Fibroblast of lung (primary cell): ENCODE data around the gene ZFPM1. TPM values are rescaled to one million over a fixed set of nuclear protein-coding genes. Genes with fewer than 3 reads are reported as not detected.

Source experiments
- DNase-seq, 2 donors: peaks; one replicate each; pipeline versions ENCODE4 v3.0.0 to v3.0.0-alpha.2; 2010; ENCODE audit warnings: low read depth in 2 of 2
- H2AFZ ChIP-seq: 2 replicates; pipeline ENCODE4 v1.5.1; 2012; ENCODE audit warnings: low read length, control low read depth, inconsistent platforms
- H3K27ac ChIP-seq: 2 replicates; pipeline ENCODE4 v1.5.1; 2011; ENCODE audit warnings: low read length, control low read depth; ENCODE audit not compliant: insufficient read depth
- H3K27me3 ChIP-seq: 2 replicates; pipeline ENCODE4 v1.5.1; 2011; ENCODE audit warnings: mild to moderate bottlenecking, low read length; ENCODE audit not compliant: control insufficient read depth, insufficient read depth
- H3K36me3 ChIP-seq: 2 replicates; pipeline ENCODE4 v1.5.1; 2011; ENCODE audit warnings: low read length; ENCODE audit not compliant: control insufficient read depth, insufficient read depth
- H3K4me1 ChIP-seq: 2 replicates; pipeline ENCODE4 v1.5.1; 2011; ENCODE audit warnings: low read length; ENCODE audit not compliant: control insufficient read depth, insufficient read depth; ENCODE audit errors: extremely low read depth
- H3K4me2 ChIP-seq: 2 replicates; pipeline ENCODE4 v1.5.1; 2011; ENCODE audit warnings: low read length, control low read depth; ENCODE audit not compliant: insufficient read depth; ENCODE audit errors: extremely low read depth
- H3K4me3 ChIP-seq, 4 experiments: fragments of 200-600 bp in 1 of 4; sonication (generic) in 1 of 4; replicated peaks in 1 of 4; 2 replicates each; pipeline ENCODE4 v1.5.1; 2011 to 2016; ENCODE audit warnings: low read length in 4 of 4, low read depth in 3 of 4, mild to moderate bottlenecking in 3 of 4, control low read depth in 2 of 4, inconsistent platforms in 1 of 4, mixed read lengths in 1 of 4; ENCODE audit not compliant: insufficient read depth in 1 of 4; ENCODE audit errors: control extremely low read depth in 1 of 4
- H3K79me2 ChIP-seq: 2 replicates; pipeline ENCODE4 v1.5.1; 2012; ENCODE audit warnings: mild to moderate bottlenecking, low read length, inconsistent platforms; ENCODE audit not compliant: control insufficient read depth, insufficient read depth
- H3K9ac ChIP-seq: 2 replicates; pipeline ENCODE4 v1.5.1; 2011; ENCODE audit warnings: mild to moderate bottlenecking, low read length, control low read depth; ENCODE audit not compliant: insufficient read depth
- H3K9me3 ChIP-seq: 2 replicates; pipeline ENCODE4 v1.5.1; 2012; ENCODE audit warnings: low read depth, low read length; ENCODE audit not compliant: control insufficient read depth, insufficient read depth
- H4K20me1 ChIP-seq: 2 replicates; pipeline ENCODE4 v1.5.1; 2011; ENCODE audit warnings: low read length; ENCODE audit not compliant: control insufficient read depth, insufficient read depth; ENCODE audit errors: extremely low read depth
- CTCF ChIP-seq, 2 donors: IDR thresholded peaks in 1 of 2; conservative IDR thresholded peaks in 1 of 2; 1 replicate in 1 of 2; 2 replicates in 1 of 2; pipeline ENCODE4 v1.5.1; 2011 to 2012; ENCODE audit warnings: low read length in 2 of 2, control low read depth in 1 of 2, inconsistent platforms in 1 of 2, low read depth in 1 of 2, mild to moderate bottlenecking in 1 of 2
- EZH2 ChIP-seq: IDR thresholded peaks from 2 replicates; pipeline ENCODE4 v1.5.1; 2012; ENCODE audit warnings: low read length, control low read depth, mild to moderate bottlenecking; ENCODE audit errors: missing control alignments
- polyA plus RNA-seq, 2 donors: library from polyadenylated mRNA; depleted of rRNA in 1 of 2; stranded (reverse) in 1 of 2; unstranded in 1 of 2; fragments of >200 nt; gene quantifications; 2 replicates each; pipeline ENCODE4 v1.2.1, GENCODE V29; 2011 to 2012; ENCODE audit warnings: missing spikeins in 1 of 2
- total RNA-seq: library from RNA; depleted of rRNA; stranded (reverse); fragments of >200 nt; gene quantifications from 2 replicates; pipeline ENCODE4 v1.2.1, GENCODE V29; 2014

The ZFPM1 gene
- total and polyA plus RNA-seq, 2 donors (not counting 1 experiment from before 2014, with no cell fraction given), result 0.27 to 1.7 TPM

GRCh38 chr16:88507231-88507743 lies 54.2 kb downstream of the ZFPM1 start:
- Histone ChIP-seq H3K9me3 (no peaks in the 10 kb centered on the region), H3K27ac (no peak overlapping the region), H3K79me2 (no peaks in the 10 kb centered on the region), H3K4me1 (no peaks in the 10 kb centered on the region), H3K9ac (no peak overlapping the region), H3K4me3 (no peak overlapping the region), H4K20me1 (no peaks in the 10 kb centered on the region), H3K4me2 (no peak overlapping the region), H3K27me3 (no peaks in the 10 kb centered on the region), H3K36me3 (no peaks in the 10 kb centered on the region), H2AFZ (no peak overlapping the region)
- DNase-seq, result no peak
- no peak for TF ChIP-seq CTCF (conservative IDR thresholded peaks at IDR 0.05 in 1 of 2, IDR thresholded peaks at IDR 0.05 in 1 of 2; ENCODE audit: low read depth in 1 of 2, low read length in 2 of 2)
- TF ChIP-seq EZH2, result no peak

GRCh38 chr16:88508376-88508867 lies 55.3 kb downstream of the ZFPM1 start:
- no peaks in the 10 kb centered on the region for H3K4me1 ChIP-seq
- H2AFZ ChIP-seq, result no peak overlapping the region
- no peaks in the 10 kb centered on the region for H3K27me3 ChIP-seq
- no peak for DNase-seq
- H3K79me2 ChIP-seq, result no peaks in the 10 kb centered on the region
- no peak overlapping the region for H3K4me2 ChIP-seq
- H3K36me3 ChIP-seq, result no peaks in the 10 kb centered on the region
- TF ChIP-seq EZH2, result no peak
- no peak for TF ChIP-seq CTCF (conservative IDR thresholded peaks at IDR 0.05 in 1 of 2, IDR thresholded peaks at IDR 0.05 in 1 of 2; ENCODE audit: low read depth in 1 of 2, low read length in 2 of 2)
- H4K20me1 ChIP-seq, result no peaks in the 10 kb centered on the region
- no peak overlapping the region for H3K27ac ChIP-seq
- H3K9ac ChIP-seq, result no peak overlapping the region
- H3K4me3 ChIP-seq, result no peak overlapping the region
- H3K9me3 ChIP-seq, result no peaks in the 10 kb centered on the region

GRCh38 chr16:88508868-88509748 lies 56.0 kb downstream of the ZFPM1 start:
- no peak overlapping the region for H3K9ac ChIP-seq
- no peak overlapping the region for H3K4me3 ChIP-seq
- H3K36me3 ChIP-seq, result no peaks in the 10 kb centered on the region
- no peaks in the 10 kb centered on the region for H3K4me1 ChIP-seq
- TF ChIP-seq CTCF (conservative IDR thresholded peaks at IDR 0.05 in 1 of 2, IDR thresholded peaks at IDR 0.05 in 1 of 2; ENCODE audit: low read depth in 1 of 2, low read length in 2 of 2) (no peak), EZH2 (no peak)
- DNase-seq, result no peak
- no peak overlapping the region for H3K27ac ChIP-seq
- no peak overlapping the region for H3K4me2 ChIP-seq
- no peak overlapping the region for H2AFZ ChIP-seq
- H3K79me2 ChIP-seq, result no peaks in the 10 kb centered on the region
- H3K9me3 ChIP-seq, result no peaks in the 10 kb centered on the region
- H3K27me3 ChIP-seq, result no peaks in the 10 kb centered on the region
- H4K20me1 ChIP-seq, result no peaks in the 10 kb centered on the region
